Stimulated activated CD8-positive, alpha-beta memory T cell treated with anti-CD3 and anti-CD28 coated beads, Interleukin-4, amount 100 ng/mL, for 1 hour (primary cell): Measurements from ENCODE around the gene OR8B12.
"Not testable (repeated sequence)": the region's sequence is repeated elsewhere in the genome, so short reads cannot be mapped to it uniquely, and the experiment has no call there.

Experiments used
- DNase-seq, 2 donors: peaks; one replicate each; pipeline ENCODE4 v3.0.0-alpha.2; 2020; ENCODE audit warnings: low read depth in 2 of 2, low spot score in 1 of 2

The OR8B12 gene

GRCh38 chr11:124533626-124534025, 9.8 kb downstream of the OR8B12 start:
- no peak for DNase-seq

- DNase-seq = no peak
These were observed 23.0 kb downstream of the OR8B12 start for GRCh38 chr11:124520550-124520854.

- DNase-seq = no peak
These were observed 23.5 kb downstream of the OR8B12 start for GRCh38 chr11:124519850-124520549.

- no peak for DNase-seq
These were observed 24.4 kb downstream of the OR8B12 start for GRCh38 chr11:124518989-124519451.

GRCh38 chr11:124517314-124517713, 26.1 kb downstream of the OR8B12 start:
- no peak for DNase-seq

GRCh38 chr11:124514675-124515074, 28.8 kb downstream of the OR8B12 start:
- not testable (repeated sequence) for DNase-seq

GRCh38 chr11:124514131-124514530, 29.3 kb downstream of the OR8B12 start:
- no peak for DNase-seq

GRCh38 chr11:124511745-124512144, 31.7 kb downstream of the OR8B12 start:
- no peak for DNase-seq

GRCh38 chr11:124510279-124510678, 33.2 kb downstream of the OR8B12 start:
- no peak for DNase-seq

GRCh38 chr11:124499711-124500110, 43.7 kb downstream of the OR8B12 start:
- no peak for DNase-seq

GRCh38 chr11:124493016-124493655, 50.3 kb downstream of the OR8B12 start:
- no peak for DNase-seq
